ENCODE measurements around the gene FREM1.

- TF ChIP-seq CTCF (IDR thresholded peaks at IDR 0.05; ENCODE audit: low read length) (no peak), EZH2 (IDR thresholded peaks at IDR 0.05; ENCODE audit: borderline replicate concordance, low read length) (no peak)
These were observed 18.9 kb downstream of the FREM1 start for GRCh38 chr9:14891332-14891731.
